AG10803 (cell line): ENCODE data around the gene RNF144B.

Experiments
- DNase-seq: peaks from one replicate; pipeline ENCODE4 v3.0.0; 2010; ENCODE audit warnings: low read depth
- H3K4me3 ChIP-seq: 2 replicates; pipeline ENCODE4 v1.5.1; 2011; ENCODE audit warnings: mild to moderate bottlenecking, low read length, control low read depth
- CTCF ChIP-seq: conservative IDR thresholded peaks from 2 replicates; pipeline ENCODE4 v1.5.1; 2011; ENCODE audit warnings: mild to moderate bottlenecking, low read length, control low read depth, inconsistent platforms

The RNF144B gene

GRCh38 chr6:18492972-18493371, 105.8 kb downstream of the RNF144B start:
- H3K4me3 ChIP-seq: no peak overlapping the region
- TF ChIP-seq CTCF: no peak
- DNase-seq: no peak

- no peak for TF ChIP-seq CTCF
- no peak for DNase-seq
These were observed 106.3 kb downstream of the RNF144B start for GRCh38 chr6:18493382-18493891.

GRCh38 chr6:18493925-18494324, 106.8 kb downstream of the RNF144B start:
- no peak for TF ChIP-seq CTCF
- H3K4me3 ChIP-seq: no peak overlapping the region
- DNase-seq: no peak

More at GRCh38 chr6:18493382-18493891, 106.3 kb downstream of the RNF144B start:
- H3K4me3 ChIP-seq: no peak overlapping the region

GRCh38 chr6:18495236-18495635, 108.1 kb downstream of the RNF144B start:
- DNase-seq: no peak
- H3K4me3 ChIP-seq: no peak overlapping the region
- TF ChIP-seq CTCF: no peak

- H3K4me3 ChIP-seq: no peak overlapping the region
- TF ChIP-seq CTCF: no peak
- DNase-seq: no peak
These were observed 109.3 kb downstream of the RNF144B start for GRCh38 chr6:18496462-18496861.

GRCh38 chr6:18497006-18497405, 109.9 kb downstream of the RNF144B start:
- H3K4me3 ChIP-seq: no peak overlapping the region
- no peak for DNase-seq
- no peak for TF ChIP-seq CTCF

GRCh38 chr6:18498408-18498807, 111.3 kb downstream of the RNF144B start:
- no peak for TF ChIP-seq CTCF
- DNase-seq: no peak
- no peak overlapping the region for H3K4me3 ChIP-seq
